ENCODE measurements around the gene CAMKK1.

CAMKK1 gene

GRCh38 chr17:3917391-3917931 is 24.6 kb upstream of the CAMKK1 start:
- DNase-seq: no peak

GRCh38 chr17:3916825-3917224 is 24.0 kb upstream of the CAMKK1 start:
- no peak for DNase-seq

- no peak for DNase-seq
Measured at GRCh38 chr17:3915995-3916696, 23.3 kb upstream of the CAMKK1 start, which contains the start of gene P2RX1. P2RX1 (minus strand) TSS chr17:3916465; CDS start chr17:3916225, 240 bp downstream.

GRCh38 chr17:3915581-3915994 is 22.7 kb upstream of the CAMKK1 start:
- DNase-seq: no peak

- DNase-seq: no peak
Measured at GRCh38 chr17:3914312-3914670, 21.4 kb upstream of the CAMKK1 start.

- peak; percentile 78 for DNase-seq
Measured at GRCh38 chr17:3913531-3914311, 20.9 kb upstream of the CAMKK1 start.

- no peak for DNase-seq
Measured at GRCh38 chr17:3912827-3913226, 20.0 kb upstream of the CAMKK1 start.

- DNase-seq: peak; percentile 59
Measured at GRCh38 chr17:3911271-3912053, 18.6 kb upstream of the CAMKK1 start.

GRCh38 chr17:3910420-3911270 is 17.8 kb upstream of the CAMKK1 start:
- DNase-seq: no peak

- no peak for DNase-seq
Measured at GRCh38 chr17:3909257-3909656, 16.4 kb upstream of the CAMKK1 start.

GRCh38 chr17:3907483-3908216 is 14.8 kb upstream of the CAMKK1 start:
- DNase-seq: no peak

GRCh38 chr17:3906881-3907280 is 14.0 kb upstream of the CAMKK1 start:
- no peak for DNase-seq

GRCh38 chr17:3905017-3905520 is 12.2 kb upstream of the CAMKK1 start:
- DNase-seq: no peak

- DNase-seq: no peak
Measured at GRCh38 chr17:3904501-3904900, 11.6 kb upstream of the CAMKK1 start.

- DNase-seq: no peak
Measured at GRCh38 chr17:3903881-3904290, 11.0 kb upstream of the CAMKK1 start.

- no peak for DNase-seq
Measured at GRCh38 chr17:3903051-3903825, 10.4 kb upstream of the CAMKK1 start.

GRCh38 chr17:3900646-3901045 is 7.8 kb upstream of the CAMKK1 start:
- no peak for DNase-seq

GRCh38 chr17:3897731-3898130 is 4.9 kb upstream of the CAMKK1 start:
- DNase-seq: no peak

GRCh38 chr17:3896968-3897235 is 4.0 kb upstream of the CAMKK1 start:
- DNase-seq: no peak

- no peak for DNase-seq
Measured at GRCh38 chr17:3896108-3896967, 3.5 kb upstream of the CAMKK1 start.
